NCI-H345 treated with DMSO at 0.1 percent for 48 hours (cell line): Measurements from ENCODE around the gene SGSM1.

ENCODE experiments used
- DNase-seq: peaks from one replicate; lab custom pipeline; 2025; ENCODE audit not compliant: unreplicated experiment; lab: John Stamatoyannopoulos, UW

The SGSM1 gene

GRCh38 chr22:24807284-24807950 lies 1.4 kb downstream of the SGSM1 start:
- DNase-seq = no peak

DNA sequence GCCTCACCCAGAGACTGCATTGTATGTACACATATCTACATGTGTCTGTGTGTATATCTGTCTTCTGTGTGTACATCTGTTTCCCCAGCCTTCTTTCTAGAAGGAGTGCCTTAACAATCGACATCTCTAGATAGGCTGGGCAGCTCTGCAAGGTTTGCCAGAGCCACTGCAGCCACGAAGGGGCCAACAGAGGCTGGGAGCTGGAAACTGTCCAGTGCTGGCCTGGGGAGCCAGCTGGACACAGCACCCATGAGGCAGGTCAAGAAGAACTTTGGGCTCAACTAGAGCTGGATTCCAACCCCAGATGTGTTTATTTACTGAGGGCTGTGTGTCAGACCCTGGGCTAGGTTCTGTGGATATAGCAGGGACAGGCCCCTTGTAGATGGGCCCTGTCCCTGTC lies 3.3 kb downstream of the SGSM1 start:
- DNase-seq = no peak

GRCh38 chr22:24810043-24810749 lies 4.2 kb downstream of the SGSM1 start:
- DNase-seq = no peak

- no peak for DNase-seq
Measured at GRCh38 chr22:24812950-24813775, 7.2 kb downstream of the SGSM1 start.

GRCh38 chr22:24813861-24814770 lies 8.1 kb downstream of the SGSM1 start:
- DNase-seq = no peak

GRCh38 chr22:24816806-24817205 lies 10.8 kb downstream of the SGSM1 start:
- DNase-seq = no peak

DNA sequence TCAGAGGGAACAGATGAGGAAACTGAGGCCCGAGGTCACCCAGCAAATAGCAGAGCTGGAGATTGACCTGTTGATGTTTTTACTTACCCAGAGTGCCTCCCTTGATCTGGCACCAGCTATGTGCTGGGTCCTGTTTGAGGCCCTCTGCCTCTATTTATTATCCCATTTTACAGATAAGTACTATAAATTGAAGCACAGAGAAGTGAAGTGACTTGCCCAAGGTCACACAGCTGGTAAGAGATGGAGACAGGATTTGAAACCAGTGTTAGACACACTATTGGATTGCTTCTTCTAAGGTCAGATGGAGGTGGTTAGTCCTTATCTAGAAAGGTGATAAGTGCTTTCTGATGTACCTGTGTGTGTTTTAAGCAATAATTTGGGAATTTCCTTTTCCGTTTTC lies 13.5 kb downstream of the SGSM1 start:
- DNase-seq = no peak

DNA sequence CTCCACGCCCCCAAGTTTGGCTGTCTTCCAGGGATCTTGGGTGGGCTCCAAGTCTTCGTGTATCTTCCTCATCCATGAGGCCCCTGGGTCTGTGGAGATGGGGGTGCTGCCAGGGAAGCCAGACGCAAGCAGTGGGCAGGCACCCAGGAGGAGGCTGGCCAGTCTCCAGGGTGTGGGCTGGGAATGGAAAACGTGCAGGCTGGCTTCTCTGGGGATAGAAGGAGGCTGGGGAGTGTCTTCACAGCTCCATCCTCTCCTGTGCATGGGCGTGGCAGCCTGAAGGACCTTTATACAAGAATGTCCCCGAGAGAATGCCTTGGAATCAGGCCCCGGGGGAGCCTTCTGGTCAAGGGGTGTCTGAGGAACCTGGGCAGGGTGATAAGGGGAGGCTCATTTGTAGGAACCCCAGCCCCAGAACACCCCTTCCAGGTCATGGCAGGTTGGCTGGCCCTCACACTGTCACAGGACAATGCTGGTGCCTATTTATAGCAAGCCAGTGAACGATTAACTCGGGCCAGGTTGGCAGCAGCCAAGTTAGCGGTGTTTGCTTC lies 14.0 kb downstream of the SGSM1 start:
- no peak for DNase-seq

GRCh38 chr22:24822471-24822870 lies 16.5 kb downstream of the SGSM1 start:
- no peak for DNase-seq

DNA sequence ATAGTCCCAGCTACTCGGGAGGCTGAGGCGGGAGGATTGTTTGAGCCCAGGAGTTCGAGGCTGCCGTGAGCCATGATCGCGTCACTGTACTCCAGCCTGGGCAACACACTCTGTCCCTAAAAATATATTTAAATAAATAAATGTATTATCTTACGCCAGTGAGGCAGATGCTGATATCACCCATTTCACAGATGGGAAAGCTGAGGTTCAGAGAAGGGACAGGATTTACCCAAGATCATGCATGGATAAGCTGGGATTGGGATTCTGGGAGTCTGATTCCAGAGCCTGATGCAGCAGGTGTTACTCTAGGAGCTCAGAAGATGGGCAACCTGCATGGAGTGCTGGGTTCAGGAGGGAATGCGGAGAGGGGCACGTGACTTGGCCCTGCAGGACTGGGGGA lies 17.8 kb downstream of the SGSM1 start:
- DNase-seq = no peak

GRCh38 chr22:24824250-24824649 lies 18.2 kb downstream of the SGSM1 start:
- no peak for DNase-seq

DNA sequence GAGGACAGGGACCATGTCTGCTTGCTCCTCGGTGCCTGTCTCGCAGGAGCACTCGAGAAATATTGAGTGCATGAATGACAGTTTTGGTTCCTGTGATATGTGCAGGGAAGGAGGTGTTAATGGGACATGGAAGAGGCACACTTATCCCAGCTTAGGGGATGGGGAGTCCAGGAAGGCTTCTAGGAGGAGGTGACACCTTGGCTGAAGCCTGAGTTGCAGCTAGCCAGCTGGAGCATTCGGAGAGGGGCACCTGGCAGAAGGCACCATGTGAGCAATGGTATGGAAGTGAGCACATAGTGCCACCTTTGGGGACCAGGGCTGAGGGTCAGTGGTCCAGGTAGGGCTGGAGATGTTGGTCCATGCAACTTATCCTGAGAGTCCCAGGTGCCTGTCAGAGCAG lies 18.9 kb downstream of the SGSM1 start:
- DNase-seq = no peak

DNA sequence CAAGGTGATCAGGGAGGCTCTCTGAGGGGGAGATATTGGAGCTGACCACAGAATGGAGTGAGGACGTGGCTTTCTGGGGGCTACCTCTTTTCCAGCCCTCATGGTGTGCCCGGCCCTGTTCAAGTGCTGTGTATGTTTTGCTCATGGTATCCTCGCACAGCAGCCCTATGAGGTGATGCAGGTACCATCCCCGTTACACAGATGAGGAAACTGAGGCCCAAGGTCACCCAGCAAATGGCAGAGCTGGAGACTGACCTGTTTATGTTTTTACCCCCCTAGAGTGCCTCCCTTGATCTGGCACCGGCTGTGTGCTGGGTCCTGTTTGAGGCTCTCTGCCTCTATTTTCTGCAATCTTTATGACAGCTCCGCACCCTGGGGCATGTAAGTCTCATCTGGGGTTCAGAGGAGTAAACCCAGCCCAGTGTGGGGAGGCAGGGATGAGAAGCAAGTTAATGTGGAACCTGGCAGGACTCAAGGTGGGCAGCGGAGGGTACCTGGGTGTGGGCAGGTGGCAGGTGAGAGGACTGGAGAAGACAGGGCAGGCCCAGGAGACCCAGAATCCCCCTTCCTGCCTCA lies 20.8 kb downstream of the SGSM1 start:
- DNase-seq = no peak

- peak; percentile 80 for DNase-seq
Measured at GRCh38 chr22:24827296-24827695, 21.3 kb downstream of the SGSM1 start.

DNA sequence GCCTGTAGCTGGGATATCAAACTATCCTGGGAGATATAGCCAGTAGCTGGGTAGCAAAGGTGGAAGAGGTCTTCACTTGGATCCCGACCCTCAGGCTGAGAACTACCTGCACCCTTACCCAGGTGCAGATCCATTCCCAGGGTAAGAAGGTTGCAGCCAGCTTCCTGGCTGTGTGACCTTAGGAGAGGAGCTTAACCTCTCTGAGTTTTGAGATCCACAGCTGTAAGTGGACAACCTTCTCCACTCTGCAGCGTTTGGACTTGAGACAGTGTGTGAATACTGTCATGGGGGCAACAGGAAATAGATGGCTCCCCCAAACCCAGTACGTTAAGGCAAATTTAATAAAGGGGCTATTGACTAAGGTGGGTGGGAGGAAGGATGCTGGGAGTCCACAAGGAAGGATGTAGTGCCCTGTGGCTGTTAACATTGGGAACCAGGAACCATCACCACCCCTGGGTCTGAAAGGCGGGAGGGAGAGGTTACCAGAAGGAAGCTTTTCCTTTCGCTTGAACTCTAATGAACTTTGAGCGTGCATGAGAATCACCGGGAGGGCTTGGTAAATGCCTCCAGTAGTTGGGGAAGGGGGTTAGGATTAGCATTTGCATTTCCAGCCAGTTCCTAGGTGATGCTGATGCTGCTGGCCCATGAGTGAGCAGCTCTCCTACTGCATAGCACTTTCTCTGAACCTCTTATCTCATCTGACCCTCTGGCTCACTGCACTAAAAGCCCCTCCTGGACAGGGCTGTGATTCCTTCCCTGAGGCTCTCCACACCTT lies 24.4 kb downstream of the SGSM1 start:
- DNase-seq = no peak

GRCh38 chr22:24831687-24832086 lies 25.7 kb downstream of the SGSM1 start:
- DNase-seq = no peak

GRCh38 chr22:24833881-24834495 lies 28.0 kb downstream of the SGSM1 start:
- DNase-seq = no peak

DNA sequence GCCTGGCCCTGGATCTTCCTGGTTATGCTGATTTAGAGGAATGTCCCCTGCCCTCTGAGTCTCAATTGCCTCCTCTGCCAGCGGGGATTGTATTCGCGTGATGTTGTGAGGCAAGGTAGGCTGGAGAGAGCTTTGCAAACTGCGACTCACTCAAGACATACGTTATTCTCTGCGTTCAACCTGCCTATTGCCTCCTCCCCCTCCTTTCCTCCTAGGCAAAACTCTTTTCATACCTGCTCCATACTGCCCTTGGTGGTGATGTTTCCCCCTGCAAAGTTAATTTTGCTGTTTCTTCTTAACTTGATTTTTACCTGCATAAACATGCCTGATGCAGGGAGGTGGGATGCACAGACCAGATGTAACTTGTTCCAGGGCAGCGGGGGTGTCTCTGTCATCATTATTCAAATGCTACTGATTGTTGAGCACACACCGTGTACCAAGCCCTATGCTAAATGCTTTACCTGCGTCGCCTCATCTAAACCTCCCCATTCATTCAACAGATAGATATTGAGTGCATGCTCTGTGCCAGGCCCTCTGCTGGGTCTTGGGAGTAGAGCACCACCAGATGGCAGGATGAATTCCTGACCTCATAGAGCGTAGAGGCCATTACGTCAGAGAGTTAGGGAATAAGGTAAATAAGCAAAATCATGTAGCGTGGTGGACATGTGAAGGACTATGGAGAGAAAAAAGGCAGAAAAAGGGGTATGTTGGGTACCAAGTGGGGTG lies 29.0 kb downstream of the SGSM1 start:
- DNase-seq = no peak
